Activated T-cell treated with anti-CD3 and anti-CD28 coated beads, Interleukin-2, amount 50 U/mL, for 48 hours (primary cell): ENCODE data around the gene SYT7.
A peak's percentile ranks its signal among the peaks of the same experiment; 100 is the strongest.

Experiments used
- DNase-seq, 2 experiments: peaks; one replicate each; pipeline ENCODE4 v3.0.0-alpha.2; 2020

Gene SYT7

GRCh38 chr11:61607920-61608599 is 27.2 kb upstream of the SYT7 start:
- no peak for DNase-seq

- no peak for DNase-seq
Observed at GRCh38 chr11:61607426-61607825, 26.6 kb upstream of the SYT7 start.

- no peak for DNase-seq
Observed at GRCh38 chr11:61603667-61604066, 22.8 kb upstream of the SYT7 start.

GRCh38 chr11:61602775-61603569 is 22.1 kb upstream of the SYT7 start:
- DNase-seq: no peak

- DNase-seq: no peak
Observed at GRCh38 chr11:61601512-61601911, 20.6 kb upstream of the SYT7 start.

- DNase-seq: no peak
Observed at GRCh38 chr11:61599968-61600710, 19.3 kb upstream of the SYT7 start.

- DNase-seq: no peak
Observed at GRCh38 chr11:61598886-61599868, 18.3 kb upstream of the SYT7 start.

- DNase-seq: no peak
Observed at GRCh38 chr11:61598374-61598773, 17.5 kb upstream of the SYT7 start.

- DNase-seq: no peak
Observed at GRCh38 chr11:61596990-61597389, 16.1 kb upstream of the SYT7 start.

GRCh38 chr11:61596542-61596941 is 15.7 kb upstream of the SYT7 start:
- DNase-seq: no peak

- DNase-seq: no peak
Observed at GRCh38 chr11:61594907-61595257, 14.0 kb upstream of the SYT7 start.

GRCh38 chr11:61593151-61593550 is 12.3 kb upstream of the SYT7 start:
- no peak for DNase-seq

GRCh38 chr11:61592176-61592575 is 11.3 kb upstream of the SYT7 start:
- DNase-seq: no peak

- DNase-seq: no peak
Observed at GRCh38 chr11:61589961-61590360, 9.1 kb upstream of the SYT7 start.

- peak in 1 of 2 experiments; percentile 34 for DNase-seq
Observed at GRCh38 chr11:61588728-61589191, 7.9 kb upstream of the SYT7 start.

GRCh38 chr11:61587951-61588727 is 7.3 kb upstream of the SYT7 start:
- DNase-seq: peak; percentile 81 to 85

GRCh38 chr11:61587541-61587941 is 6.7 kb upstream of the SYT7 start:
- DNase-seq: peak in 1 of 2 experiments; percentile 44

- no peak for DNase-seq
Observed at GRCh38 chr11:61586792-61587430, 6.0 kb upstream of the SYT7 start.

- no peak for DNase-seq
Observed at GRCh38 chr11:61585115-61585514, 4.2 kb upstream of the SYT7 start.

GRCh38 chr11:61581931-61582330 is 1.1 kb upstream of the SYT7 start:
- no peak for DNase-seq

- DNase-seq: peak in 1 of 2 experiments; percentile 20
Observed at GRCh38 chr11:61580271-61580888, 496 bp downstream of the SYT7 start.
